ENCODE measurements around the gene LRRC4B. TPM values are rescaled to one million over a fixed set of nuclear protein-coding genes. Genes with fewer than 3 reads are reported as not detected.

LRRC4B gene
- total and polyA plus RNA-seq, 2 of the 4 experiments (the other 2 are of a cell fraction) = 0.03 TPM; not detected in 1

DNA sequence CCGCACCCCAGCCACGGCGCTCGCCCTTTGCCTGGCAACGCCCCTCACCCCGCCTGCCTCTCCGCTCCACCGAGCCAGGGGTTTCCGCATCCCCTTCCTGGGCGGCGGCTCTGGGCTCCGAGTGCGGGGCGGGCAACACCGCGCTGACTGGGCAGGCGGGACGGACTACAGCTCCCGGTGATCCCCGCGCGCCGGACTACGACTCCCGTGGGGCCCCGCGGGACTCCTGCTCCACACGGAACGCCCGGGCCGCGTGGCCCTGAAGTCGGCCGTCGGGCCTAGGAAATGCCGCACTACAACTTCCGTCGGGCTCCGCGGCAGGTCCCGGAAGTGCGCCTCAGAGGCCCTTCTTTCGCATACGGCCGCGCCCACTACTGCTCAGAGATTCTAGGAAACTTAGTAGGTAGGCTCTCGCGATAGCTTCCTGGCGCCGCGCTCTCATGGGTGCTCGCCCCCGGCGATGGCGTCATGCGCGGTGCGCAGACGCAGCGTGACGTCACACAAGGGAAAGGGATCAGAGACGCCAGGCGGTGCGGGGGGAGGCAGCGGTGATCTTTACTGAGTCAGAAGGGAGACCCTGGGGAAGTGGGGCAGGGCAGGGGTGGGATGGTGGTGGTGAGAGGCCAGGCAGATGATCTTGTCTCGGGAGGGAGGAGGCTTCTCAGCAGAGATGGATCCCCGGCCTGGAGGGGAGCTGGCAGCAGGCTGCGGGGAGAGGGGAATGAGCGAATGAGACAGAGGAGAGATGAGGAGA, 57.0 kb downstream of the LRRC4B start, which contains the start of gene JOSD2 (continued):
- TF ChIP-seq, protein P1, sequence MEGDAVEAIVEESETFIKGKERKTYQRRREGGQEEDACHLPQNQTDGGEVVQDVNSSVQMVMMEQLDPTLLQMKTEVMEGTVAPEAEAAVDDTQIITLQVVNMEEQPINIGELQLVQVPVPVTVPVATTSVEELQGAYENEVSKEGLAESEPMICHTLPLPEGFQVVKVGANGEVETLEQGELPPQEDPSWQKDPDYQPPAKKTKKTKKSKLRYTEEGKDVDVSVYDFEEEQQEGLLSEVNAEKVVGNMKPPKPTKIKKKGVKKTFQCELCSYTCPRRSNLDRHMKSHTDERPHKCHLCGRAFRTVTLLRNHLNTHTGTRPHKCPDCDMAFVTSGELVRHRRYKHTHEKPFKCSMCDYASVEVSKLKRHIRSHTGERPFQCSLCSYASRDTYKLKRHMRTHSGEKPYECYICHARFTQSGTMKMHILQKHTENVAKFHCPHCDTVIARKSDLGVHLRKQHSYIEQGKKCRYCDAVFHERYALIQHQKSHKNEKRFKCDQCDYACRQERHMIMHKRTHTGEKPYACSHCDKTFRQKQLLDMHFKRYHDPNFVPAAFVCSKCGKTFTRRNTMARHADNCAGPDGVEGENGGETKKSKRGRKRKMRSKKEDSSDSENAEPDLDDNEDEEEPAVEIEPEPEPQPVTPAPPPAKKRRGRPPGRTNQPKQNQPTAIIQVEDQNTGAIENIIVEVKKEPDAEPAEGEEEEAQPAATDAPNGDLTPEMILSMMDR (conservative IDR thresholded peaks at IDR 0.05; ENCODE audit: low read depth, low read length) = no peak

GRCh38 chr19:50510700-50511068, 57.6 kb downstream of the LRRC4B start:
- H4K20me1 ChIP-seq (ENCODE audit: insufficient read depth, low read length) = no peaks in the 10 kb centered on the region
- peak overlapping the region; percentile 100 for H2AK9ac ChIP-seq (replicated peaks; ENCODE audit: low read depth, low read length, poor library complexity)
- H3K23ac ChIP-seq (ENCODE audit: low read depth, low read length) = peak overlapping the region; percentile 97
- H3K79me1 ChIP-seq (ENCODE audit: low read depth in 1 of 2, low read length in 2 of 2) = peaks cover 5 to 10% of the 10 kb centered on the region in 2 experiments; a peak in 3 of 4 replicates
- dilution Hi-C loops (cut with HindIII; ENCODE audit: low sequenced_read_pairs, unreplicated experiment) (no loop called here), in situ Hi-C loops (cut with MboI; ENCODE audit: low sequenced_read_pairs) (no loop called here), intact Hi-C loops (cut with micrococcal nuclease) (loop anchor here (1.0 to 2.0 kb wide), 3 partner anchors 34 to 294 kb away; partner anchors contain the start of genes EMC10 and GARIN5A)
- peak overlapping the region; percentile 68 for H3K4me3 ChIP-seq (ENCODE audit: insufficient read depth, low read depth, low read length)
- peaks cover 3% of the 10 kb centered on the region for H3K4me1 ChIP-seq (ENCODE audit: control insufficient read depth, insufficient read depth, low read length)
- TF ChIP-seq BHLHE40 (IDR thresholded peaks at IDR 0.05; ENCODE audit: low read depth, low read length) (no peak), MAZ (IDR thresholded peaks at IDR 0.05; ENCODE audit: borderline replicate concordance, low read depth, low read length) (peak; percentile 57; the same call in 1 of the 2 replicates), USF2 (IDR thresholded peaks at IDR 0.05; ENCODE audit: low read depth, low read length) (no peak), SMC3 (IDR thresholded peaks at IDR 0.05; ENCODE audit: low read depth, low read length) (no peak)
- no peak for DNase-seq
- H2BK20ac ChIP-seq (ENCODE audit: low read depth, low read length) = no peak overlapping the region
- H4K91ac ChIP-seq (ENCODE audit: insufficient read depth, low read depth, low read length) = peak overlapping the region; percentile 93
- peak overlapping the region; percentile 36; the same call in 1 of the 2 replicates for H2BK120ac ChIP-seq (ENCODE audit: low read depth, low read length)
- peak overlapping the region; percentile 87 for H3K56ac ChIP-seq (ENCODE audit: extremely low read depth, insufficient read depth, low read length)
- H3K9me3 ChIP-seq (ENCODE audit: control insufficient read depth, insufficient read depth, low read length) = no peaks in the 10 kb centered on the region
- H3K4me2 ChIP-seq (ENCODE audit: low read depth, low read length) = peak overlapping the region; percentile 97
- peak overlapping the region; percentile 93 for H3K4ac ChIP-seq (ENCODE audit: low read depth, low read length)
- peak overlapping the region; percentile 33 for H2BK5ac ChIP-seq (ENCODE audit: low read depth, low read length, poor library complexity, severe bottlenecking)
- no peaks in the 10 kb centered on the region for H3K27me3 ChIP-seq (ENCODE audit: control insufficient read depth, insufficient read depth, low read length)
- peak overlapping the region; percentile 34 for H4K5ac ChIP-seq (ENCODE audit: low read depth, low read length)
- peak overlapping the region; percentile 93 to 94 for H4K8ac ChIP-seq (ENCODE audit: low read depth in 2 of 2, low read length in 2 of 2)
- H3K36me3 ChIP-seq (ENCODE audit: control insufficient read depth, insufficient read depth, low read length) = peaks cover 2% of the 10 kb centered on the region; the same call in 1 of the 2 replicates
- peak overlapping the region; percentile 100 for H2AFZ ChIP-seq (replicated peaks; ENCODE audit: low read length, poor library complexity)
- peak overlapping the region; percentile 65 for H3K9ac ChIP-seq (ENCODE audit: low read depth, low read length)
- no peaks in the 10 kb centered on the region; the same call in 1 of the 2 replicates for H3K9me1 ChIP-seq (ENCODE audit: insufficient read depth, low read length)
- ATAC-seq (ENCODE audit: low read depth) = no peak; the same call in 1 of the 2 replicates
- ChIA-PET CTCF (interaction anchor here (0.6 to 1.2 kb wide), 2 partner anchors 46 to 173 kb away, joined by 3 to 4 read pairs; no protein-coding TSS in a partner anchor), POLR2A (ENCODE audit: unreplicated experiment) (no interaction called here)
- H3K27ac ChIP-seq (ENCODE audit: insufficient read depth, low read length) = peak overlapping the region; percentile 39
- 10% methylated on average over 2 of the region's 10 CpGs; no CpG with 5 or more reads in 1 of the 2 experiments for WGBS, 2 experiments (ENCODE audit: extremely low coverage in 2 of 2, insufficient read length in 1 of 2)
- peak overlapping the region; percentile 96 for H2AK5ac ChIP-seq (ENCODE audit: low read depth, low read length)
- no TSS peak for BruUV-seq (replicated peaks)
- peak overlapping the region; percentile 98 for H3K14ac ChIP-seq (replicated peaks; ENCODE audit: low read depth, low read length)
- no peak overlapping the region; the same call in 1 of the 2 replicates for H3K18ac ChIP-seq (ENCODE audit: low read depth, low read length)
- peak overlapping the region; percentile 46; the same call in 1 of the 3 replicates for H2BK15ac ChIP-seq (ENCODE audit: low read depth, low read length)

Data from IMR-90 (cell line).